H1 (cell line): ENCODE results near the gene LMNTD1.
"Not testable (repeated sequence)": the region's sequence is repeated elsewhere in the genome, so short reads cannot be mapped to it uniquely, and the experiment has no call there.

Source experiments
- CHD1 ChIP-seq: IDR thresholded peaks from 2 replicates; pipeline ENCODE4 v1.6.1; 2012; ENCODE audit warnings: low read depth, low read length, improper control_type of control experiment
- CTCF ChIP-seq, 3 experiments: IDR thresholded peaks; 1 replicate in 2 of 3; 2 replicates in 1 of 3; pipeline versions ENCODE4 v1.5.1 to v1.6.1; 2011; ENCODE audit warnings: low read length in 3 of 3, mild to moderate bottlenecking in 3 of 3, inconsistent platforms in 2 of 3, low read depth in 1 of 3, moderate library complexity in 1 of 3; ENCODE audit not compliant: insufficient read depth in 1 of 3; ENCODE audit errors: control extremely low read depth in 1 of 3
- EP300 ChIP-seq, 2 experiments: IDR thresholded peaks; 1 replicate in 1 of 2; 2 replicates in 1 of 2; pipeline ENCODE4 v1.6.1; 2011 to 2012; ENCODE audit warnings: low read depth in 2 of 2, low read length in 2 of 2, mild to moderate bottlenecking in 2 of 2, borderline replicate concordance in 1 of 2, inconsistent platforms in 1 of 2, moderate library complexity in 1 of 2
- EZH2 ChIP-seq: fragments of 200-600 bp; sonication (generic); IDR thresholded peaks from 2 replicates; pipeline ENCODE4 v1.7.1; 2012; ENCODE audit warnings: low read depth, mild to moderate bottlenecking, moderate library complexity, low read length, inconsistent platforms; ENCODE audit not compliant: severe bottlenecking
- GTF2F1 ChIP-seq: IDR thresholded peaks from 2 replicates; pipeline ENCODE4 v1.6.1; 2012; ENCODE audit warnings: low read depth, low read length, improper control_type of control experiment, borderline replicate concordance
- POLR2A ChIP-seq, 2 experiments: IDR thresholded peaks; 1 replicate in 1 of 2; 2 replicates in 1 of 2; pipeline ENCODE4 v1.6.1; 2011; ENCODE audit warnings: low read depth in 2 of 2, low read length in 2 of 2, mild to moderate bottlenecking in 2 of 2; ENCODE audit errors: control extremely low read depth in 1 of 2
- RNF2 ChIP-seq: fragments of 200-900, 300-1000 bp; sonication (generic); IDR thresholded peaks from 2 replicates; pipeline ENCODE4 v1.7.1; 2016; ENCODE audit warnings: borderline replicate concordance, low read depth, mild to moderate bottlenecking, antibody characterized with exemption, low read length; ENCODE audit not compliant: poor library complexity, severe bottlenecking; ENCODE audit errors: missing control alignments
- SP4 ChIP-seq: IDR thresholded peaks from 2 replicates; pipeline ENCODE4 v1.6.1; 2012; ENCODE audit warnings: low read length, inconsistent platforms
- SRF ChIP-seq: IDR thresholded peaks from 2 replicates; pipeline ENCODE4 v1.6.1; 2011; ENCODE audit warnings: mild to moderate bottlenecking, low read depth, low read length, moderate library complexity
- SUZ12 ChIP-seq: fragments of 200-600 bp; sonication (generic); IDR thresholded peaks from 2 replicates; pipeline ENCODE4 v1.6.1; 2012; ENCODE audit warnings: mild to moderate bottlenecking, inconsistent platforms, low read length, moderate library complexity, mixed read lengths
- TAF1 ChIP-seq: IDR thresholded peaks from 2 replicates; pipeline ENCODE4 v1.6.1; 2011; ENCODE audit warnings: mild to moderate bottlenecking, low read depth, low read length
- USF2 ChIP-seq: IDR thresholded peaks from 2 replicates; pipeline ENCODE4 v1.6.1; 2011; ENCODE audit warnings: low read length, improper control_type of control experiment
- ZNF274 ChIP-seq: IDR thresholded peaks from 2 replicates; pipeline ENCODE4 v1.7.0; 2012; ENCODE audit warnings: low read length, borderline replicate concordance; ENCODE audit errors: extremely low read depth

GRCh38 chr12:25426821-25427220, 126.3 kb downstream of the LMNTD1 start:
- not testable (repeated sequence) for TF ChIP-seq CTCF (IDR thresholded peaks at IDR 0.05; ENCODE audit: control extremely low read depth in 1 of 3, insufficient read depth in 1 of 3, low read depth in 1 of 3, low read length in 3 of 3); SRF; CHD1; SP4; SUZ12; EP300 (IDR thresholded peaks at IDR 0.05; ENCODE audit: borderline replicate concordance in 1 of 2, low read depth in 2 of 2, low read length in 2 of 2); TAF1; ZNF274; USF2; EZH2; POLR2A (IDR thresholded peaks at IDR 0.05; ENCODE audit: control extremely low read depth in 1 of 2, low read depth in 2 of 2, low read length in 2 of 2); GTF2F1; RNF2
